ENCODE results near the gene MRPS2. TPM values are rescaled to one million over a fixed set of nuclear protein-coding genes. Genes with fewer than 3 reads are reported as not detected.

The MRPS2 gene
- total and polyA plus RNA-seq, 2 donors (not counting 3 experiments of a cell fraction or from before 2014, with no cell fraction given): 50.8 to 231 TPM

GRCh38 chr9:135552021-135552697 lies 51.7 kb downstream of the MRPS2 start:
- Histone ChIP-seq H2AFZ (ENCODE audit: low read depth, low read length) (no peak overlapping the region), H3K4me3 (replicated peaks in 1 of 3; ENCODE audit: insufficient read depth in 1 of 3, low read depth in 1 of 3, low read length in 3 of 3) (no peak overlapping the region), H3K9me1 (replicated peaks; ENCODE audit: control insufficient read depth, extremely low read depth, insufficient read depth, low read length) (no peaks in the 10 kb centered on the region), H3K9me3 (replicated peaks; ENCODE audit: control insufficient read depth, insufficient read depth, low read length) (no peaks in the 10 kb centered on the region), H3K9ac (replicated peaks; ENCODE audit: extremely low read depth, insufficient read depth, low read length) (no peak overlapping the region), H3K4me1 (ENCODE audit: control insufficient read depth, extremely low read depth, insufficient read depth, low read length) (no peaks in the 10 kb centered on the region), H3K79me2 (ENCODE audit: control insufficient read depth, insufficient read depth, low read length) (no peaks in the 10 kb centered on the region), H3K4me2 (ENCODE audit: insufficient read depth, low read length) (no peak overlapping the region), H3K27ac (ENCODE audit: insufficient read depth, low read depth, low read length) (no peak overlapping the region), H3K27me3 (ENCODE audit: control insufficient read depth in 2 of 2, insufficient read depth in 2 of 2, low read length in 2 of 2) (no peaks in the 10 kb centered on the region), H4K20me1 (replicated peaks; ENCODE audit: control insufficient read depth, extremely low read depth, insufficient read depth, low read length) (no peaks in the 10 kb centered on the region), H3K36me3 (ENCODE audit: control insufficient read depth in 2 of 2, extremely low read depth in 1 of 2, insufficient read depth in 2 of 2, low read length in 2 of 2) (no peaks in the 10 kb centered on the region)
- FAIRE-seq (no peak), DNase-seq (ENCODE audit: low read depth, low spot score) (no peak)
- TF ChIP-seq GATA2 (IDR thresholded peaks at IDR 0.05; ENCODE audit: insufficient read depth, insufficient read length, low read depth, low read length) (no peak), POLR2A (IDR thresholded peaks at IDR 0.05; ENCODE audit: low read depth, low read length) (no peak), MAX (IDR thresholded peaks at IDR 0.05; ENCODE audit: insufficient read depth, insufficient read length) (no peak), FOS (IDR thresholded peaks at IDR 0.05; ENCODE audit: borderline replicate concordance, insufficient read depth, low read length) (no peak), JUN (IDR thresholded peaks at IDR 0.05; ENCODE audit: borderline replicate concordance, insufficient read depth, insufficient read length, low read depth) (no peak), POLR2AphosphoS5 (IDR thresholded peaks at IDR 0.05; ENCODE audit: insufficient read depth, low read depth, low read length) (no peak), MYC (IDR thresholded peaks at IDR 0.05; ENCODE audit: low read depth, low read length) (no peak), CTCF (IDR thresholded peaks at IDR 0.05; ENCODE audit: extremely low read depth in 1 of 2, insufficient read depth in 1 of 2, low read depth in 1 of 2, low read length in 2 of 2) (no peak), EZH2 (IDR thresholded peaks at IDR 0.05; ENCODE audit: borderline replicate concordance, low read depth, low read length, severe bottlenecking) (no peak)
- ChIA-PET POLR2A (no interaction called here), CTCF (interaction anchor here (0.6 to 1.1 kb wide), 2 partner anchors 22 to 549 kb away, joined by 3 read pairs; no protein-coding TSS in a partner anchor)
- dilution Hi-C loops (cut with MboI; ENCODE audit: extremely low pct_ligation_motif_present, low sequenced_read_pairs) (no loop called here), intact Hi-C loops (cut with micrococcal nuclease) (no loop called here)
- BruUV-seq (replicated peaks): no TSS peak

Measured in endothelial cell of umbilical vein (primary cell).